ENCODE results near the gene DPRX.

DPRX gene

GRCh38 chr19:53600217-53600616 is 31.6 kb upstream of the DPRX start:
- Histone ChIP-seq H3K9me3 (ENCODE audit: low read depth, low read length) (no peaks in the 10 kb centered on the region), H3K36me3 (ENCODE audit: insufficient read depth, low read length) (no peaks in the 10 kb centered on the region), H3K4me3 (no peak overlapping the region), H3K27ac (no peak overlapping the region), H3K9ac (ENCODE audit: insufficient read length) (no peak overlapping the region)
- no peak for TF ChIP-seq FOXP2 (optimal IDR thresholded peaks at IDR 0.05; ENCODE audit: control extremely low read depth, extremely low read length, insufficient read depth)
- DNase-seq (ENCODE audit: low read depth, low spot score) = no peak

- no peak overlapping the region for H3K27ac ChIP-seq
- H3K36me3 ChIP-seq (ENCODE audit: insufficient read depth, low read length) = no peaks in the 10 kb centered on the region
- no peak for TF ChIP-seq EZH2 (IDR thresholded peaks at IDR 0.05)
- no peak for TF ChIP-seq FOXP2 (optimal IDR thresholded peaks at IDR 0.05; ENCODE audit: control extremely low read depth, extremely low read length, insufficient read depth)
- TF ChIP-seq POLR2AphosphoS5 (IDR thresholded peaks at IDR 0.05; ENCODE audit: borderline replicate concordance, low read depth, low read length) = no peak
- DNase-seq (ENCODE audit: low read depth, low spot score) = no peak
- no peak overlapping the region for H3K4me3 ChIP-seq
- H3K9me3 ChIP-seq (ENCODE audit: low read depth, low read length) = no peaks in the 10 kb centered on the region
- no peak overlapping the region for H3K9ac ChIP-seq (ENCODE audit: insufficient read length)
Observed at GRCh38 chr19:53606031-53606430, 25.8 kb upstream of the DPRX start.

- no peak for DNase-seq (ENCODE audit: low read depth, low spot score)
- Histone ChIP-seq H3K4me3 (no peak overlapping the region), H3K9ac (ENCODE audit: insufficient read length) (no peak overlapping the region), H3K9me3 (ENCODE audit: low read depth, low read length) (no peaks in the 10 kb centered on the region), H3K36me3 (ENCODE audit: insufficient read depth, low read length) (no peaks in the 10 kb centered on the region), H3K27ac (no peak overlapping the region)
- TF ChIP-seq FOXP2 (optimal IDR thresholded peaks at IDR 0.05; ENCODE audit: control extremely low read depth, extremely low read length, insufficient read depth) (no peak), POLR2AphosphoS5 (IDR thresholded peaks at IDR 0.05; ENCODE audit: borderline replicate concordance, low read depth, low read length) (no peak), EZH2 (IDR thresholded peaks at IDR 0.05) (no peak)
Observed at GRCh38 chr19:53608381-53608780, 23.4 kb upstream of the DPRX start.

- no peak overlapping the region for H3K27ac ChIP-seq
- no peaks in the 10 kb centered on the region for H3K36me3 ChIP-seq (ENCODE audit: insufficient read depth, low read length)
- H3K9ac ChIP-seq (ENCODE audit: insufficient read length) = no peak overlapping the region
- H3K9me3 ChIP-seq (ENCODE audit: low read depth, low read length) = no peaks in the 10 kb centered on the region
- no peak for TF ChIP-seq FOXP2 (optimal IDR thresholded peaks at IDR 0.05; ENCODE audit: control extremely low read depth, extremely low read length, insufficient read depth)
- TF ChIP-seq POLR2AphosphoS5 (IDR thresholded peaks at IDR 0.05; ENCODE audit: borderline replicate concordance, low read depth, low read length) = no peak
- DNase-seq (ENCODE audit: low read depth, low spot score) = no peak
- no peak overlapping the region for H3K4me3 ChIP-seq
Observed at GRCh38 chr19:53612762-53613526, 18.9 kb upstream of the DPRX start.

GRCh38 chr19:53621885-53622740 is 9.7 kb upstream of the DPRX start:
- TF ChIP-seq POLR2AphosphoS5 (IDR thresholded peaks at IDR 0.05; ENCODE audit: borderline replicate concordance, low read depth, low read length) = no peak
- no peaks in the 10 kb centered on the region for H3K36me3 ChIP-seq (ENCODE audit: insufficient read depth, low read length)
- H3K4me3 ChIP-seq = no peak overlapping the region
- no peak for DNase-seq (ENCODE audit: low read depth, low spot score)
- no peak overlapping the region for H3K9ac ChIP-seq (ENCODE audit: insufficient read length)
- H3K9me3 ChIP-seq (ENCODE audit: low read depth, low read length) = no peaks in the 10 kb centered on the region
- H3K27ac ChIP-seq = no peak overlapping the region

GRCh38 chr19:53624771-53625545 is 6.8 kb upstream of the DPRX start:
- H3K36me3 ChIP-seq (ENCODE audit: insufficient read depth, low read length) = no peaks in the 10 kb centered on the region
- H3K27ac ChIP-seq = no peak overlapping the region
- no peaks in the 10 kb centered on the region for H3K9me3 ChIP-seq (ENCODE audit: low read depth, low read length)
- no peak overlapping the region for H3K9ac ChIP-seq (ENCODE audit: insufficient read length)
- no peak for DNase-seq (ENCODE audit: low read depth, low spot score)
- H3K4me3 ChIP-seq = no peak overlapping the region
- TF ChIP-seq EZH2 (IDR thresholded peaks at IDR 0.05) (no peak), POLR2AphosphoS5 (IDR thresholded peaks at IDR 0.05; ENCODE audit: borderline replicate concordance, low read depth, low read length) (no peak), FOXP2 (optimal IDR thresholded peaks at IDR 0.05; ENCODE audit: control extremely low read depth, extremely low read length, insufficient read depth) (no peak)

- Histone ChIP-seq H3K36me3 (ENCODE audit: insufficient read depth, low read length) (no peaks in the 10 kb centered on the region), H3K9ac (ENCODE audit: insufficient read length) (no peak overlapping the region), H3K9me3 (ENCODE audit: low read depth, low read length) (no peaks in the 10 kb centered on the region), H3K27ac (no peak overlapping the region), H3K4me3 (no peak overlapping the region)
- no peak for DNase-seq (ENCODE audit: low read depth, low spot score)
- no peak for TF ChIP-seq EZH2 (IDR thresholded peaks at IDR 0.05)
- no peak for TF ChIP-seq FOXP2 (optimal IDR thresholded peaks at IDR 0.05; ENCODE audit: control extremely low read depth, extremely low read length, insufficient read depth)
- TF ChIP-seq POLR2AphosphoS5 (IDR thresholded peaks at IDR 0.05; ENCODE audit: borderline replicate concordance, low read depth, low read length) = no peak
Observed at GRCh38 chr19:53626486-53626885, 5.3 kb upstream of the DPRX start.

- no peak overlapping the region for H3K9ac ChIP-seq (ENCODE audit: insufficient read length)
- H3K4me3 ChIP-seq = no peak overlapping the region
- no peak for DNase-seq (ENCODE audit: low read depth, low spot score)
- no peak overlapping the region for H3K27ac ChIP-seq
- no peaks in the 10 kb centered on the region for H3K9me3 ChIP-seq (ENCODE audit: low read depth, low read length)
- TF ChIP-seq POLR2AphosphoS5 (IDR thresholded peaks at IDR 0.05; ENCODE audit: borderline replicate concordance, low read depth, low read length) (no peak), EZH2 (IDR thresholded peaks at IDR 0.05) (no peak), FOXP2 (optimal IDR thresholded peaks at IDR 0.05; ENCODE audit: control extremely low read depth, extremely low read length, insufficient read depth) (no peak)
- H3K36me3 ChIP-seq (ENCODE audit: insufficient read depth, low read length) = no peaks in the 10 kb centered on the region
Observed at GRCh38 chr19:53626976-53627375, 4.8 kb upstream of the DPRX start.

Measured in SK-N-MC (cell line).